ENCODE data around the gene GNS. TPM values are rescaled to one million over a fixed set of nuclear protein-coding genes. Genes with fewer than 3 reads are reported as not detected.
"Not testable (repeated sequence)": the region's sequence is repeated elsewhere in the genome, so short reads cannot be mapped to it uniquely, and the experiment has no call there.

The GNS gene
- total RNA-seq, 1 donor from 2014 or later, result 101 TPM

DNA sequence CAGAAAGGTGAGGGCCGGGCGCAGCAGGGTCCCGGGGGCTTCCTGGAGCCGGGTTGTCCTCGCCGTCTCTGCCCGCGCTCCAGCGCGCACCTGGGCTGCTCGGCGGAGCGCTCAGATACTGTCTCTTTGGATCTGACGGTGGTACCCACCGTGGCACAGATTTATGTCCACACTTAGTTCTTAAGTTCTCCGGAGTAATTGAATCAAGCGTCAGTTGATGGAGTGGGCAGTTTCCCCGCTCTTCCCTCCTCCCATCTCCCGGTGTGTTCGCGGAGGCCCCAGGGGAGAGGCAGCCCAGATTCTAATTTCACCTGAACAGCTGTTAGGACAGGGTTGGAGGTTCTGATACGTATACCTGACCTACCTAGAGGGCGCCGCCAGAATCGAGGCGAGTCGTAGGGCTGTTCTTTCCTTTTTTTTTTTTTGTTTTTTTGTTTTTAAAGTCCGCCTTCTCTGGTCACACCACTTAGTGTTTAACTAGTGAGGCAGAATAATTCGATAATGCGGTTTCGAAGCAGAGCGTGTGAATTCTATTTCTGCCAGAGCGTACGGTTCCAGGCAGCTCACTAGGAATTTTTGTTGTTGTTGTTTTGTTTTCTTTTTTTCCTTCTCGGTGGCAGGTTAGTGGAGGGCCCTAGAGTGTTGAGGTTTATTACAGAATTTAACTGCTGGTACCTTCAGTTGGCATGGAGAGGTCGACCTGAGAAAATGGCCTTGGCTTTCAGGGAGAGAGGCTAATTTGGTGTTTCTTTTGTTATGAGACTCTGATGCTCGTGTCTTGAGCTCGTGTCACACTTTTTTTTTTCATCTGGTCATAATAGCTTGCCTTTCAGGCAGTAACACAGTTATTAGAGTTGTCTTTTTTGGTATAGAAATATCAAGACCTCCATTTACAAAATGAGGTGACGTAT is 22.3 kb upstream of the GNS start:
- ATAC-seq (peak; percentile 8), DNase-seq (ENCODE audit: missing footprints) (no peak)
- intact Hi-C loops (cut with DNase I), result no loop called here

DNA sequence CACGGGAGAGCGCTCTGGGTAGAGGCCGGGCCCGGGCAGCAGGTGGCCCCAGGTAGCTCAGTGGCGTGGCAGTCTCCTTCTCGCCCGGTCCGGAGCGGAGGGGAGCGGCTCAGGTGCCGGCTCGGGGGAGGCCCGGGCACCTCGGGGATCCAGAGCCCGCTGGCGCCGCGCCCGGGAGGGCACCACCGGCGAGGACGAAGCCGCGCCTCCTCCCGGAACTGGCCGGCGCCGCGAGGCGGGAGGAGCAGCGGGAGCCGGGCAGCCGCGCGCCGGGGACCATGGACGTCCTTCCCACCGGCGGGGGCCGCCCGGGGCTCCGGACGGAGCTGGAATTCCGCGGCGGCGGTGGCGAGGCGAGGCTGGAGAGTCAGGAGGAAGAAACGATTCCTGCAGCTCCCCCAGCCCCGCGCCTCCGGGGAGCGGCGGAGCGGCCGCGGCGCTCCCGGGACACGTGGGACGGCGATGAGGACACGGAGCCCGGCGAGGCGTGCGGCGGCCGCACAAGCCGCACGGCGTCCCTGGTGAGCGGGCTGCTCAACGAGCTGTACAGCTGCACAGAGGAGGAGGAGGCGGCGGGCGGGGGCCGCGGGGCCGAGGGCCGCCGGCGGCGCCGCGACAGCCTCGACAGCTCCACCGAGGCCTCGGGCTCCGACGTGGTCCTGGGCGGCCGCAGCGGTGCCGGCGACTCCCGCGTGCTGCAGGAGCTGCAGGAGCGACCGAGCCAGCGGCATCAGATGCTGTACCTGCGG is 21.5 kb upstream of the GNS start:
- ATAC-seq (peak; percentile 72), DNase-seq (ENCODE audit: missing footprints) (peak; percentile 79)
- intact Hi-C loops (cut with DNase I), result no loop called here

DNA sequence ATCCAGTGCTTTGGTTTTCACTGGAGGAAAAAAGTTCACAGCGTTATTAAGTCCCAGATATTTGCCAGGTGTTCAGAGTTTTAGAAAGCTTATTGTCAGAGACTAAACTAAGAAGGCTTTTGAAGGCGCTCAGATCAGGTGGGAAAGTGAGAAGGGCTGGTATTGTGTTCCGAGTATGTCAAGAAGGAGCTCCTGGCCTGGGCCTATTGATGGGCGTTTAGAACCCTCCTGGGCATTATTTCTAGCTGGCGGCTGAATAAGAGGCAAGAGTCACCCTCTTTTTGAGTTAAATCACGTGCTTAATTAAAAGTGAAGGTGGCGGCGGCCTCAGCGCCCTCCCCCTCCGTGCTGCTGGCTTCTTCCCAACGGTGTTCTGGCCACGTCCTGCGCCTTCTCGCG is 20.9 kb upstream of the GNS start:
- DNase-seq (ENCODE audit: missing footprints) (no peak), ATAC-seq (no peak)
- intact Hi-C loops (cut with DNase I), result no loop called here

DNA sequence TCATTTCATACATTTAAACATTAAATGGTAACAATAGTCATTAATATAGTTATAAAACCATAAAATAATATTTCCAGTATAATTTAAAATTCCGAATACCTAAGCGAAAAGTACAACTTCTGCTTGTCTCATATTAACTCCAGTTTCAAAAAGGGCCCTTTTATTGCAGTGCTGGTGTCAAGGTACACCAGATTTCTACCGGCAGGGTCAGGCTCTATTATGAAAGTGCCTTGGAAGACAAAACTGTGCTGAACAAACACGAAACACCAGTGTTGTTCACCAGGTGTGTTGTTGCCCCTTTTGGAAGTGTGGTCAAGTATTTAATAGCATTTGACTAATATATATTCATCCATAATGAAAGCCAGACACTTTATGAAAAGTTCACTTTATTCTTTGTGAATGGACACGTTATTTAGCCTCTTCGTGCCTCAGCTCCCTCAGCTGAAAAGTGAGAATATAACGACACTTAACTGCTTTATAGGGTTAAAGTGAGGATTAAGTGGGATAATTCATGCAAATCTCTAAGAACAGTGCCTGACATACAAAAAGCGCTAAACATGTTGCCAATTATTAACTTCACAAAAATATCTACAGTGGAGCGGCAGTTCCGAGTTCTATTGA is 20.3 kb upstream of the GNS start:
- ATAC-seq (no peak), DNase-seq (ENCODE audit: missing footprints) (no peak)
- intact Hi-C loops (cut with DNase I), result no loop called here

DNA sequence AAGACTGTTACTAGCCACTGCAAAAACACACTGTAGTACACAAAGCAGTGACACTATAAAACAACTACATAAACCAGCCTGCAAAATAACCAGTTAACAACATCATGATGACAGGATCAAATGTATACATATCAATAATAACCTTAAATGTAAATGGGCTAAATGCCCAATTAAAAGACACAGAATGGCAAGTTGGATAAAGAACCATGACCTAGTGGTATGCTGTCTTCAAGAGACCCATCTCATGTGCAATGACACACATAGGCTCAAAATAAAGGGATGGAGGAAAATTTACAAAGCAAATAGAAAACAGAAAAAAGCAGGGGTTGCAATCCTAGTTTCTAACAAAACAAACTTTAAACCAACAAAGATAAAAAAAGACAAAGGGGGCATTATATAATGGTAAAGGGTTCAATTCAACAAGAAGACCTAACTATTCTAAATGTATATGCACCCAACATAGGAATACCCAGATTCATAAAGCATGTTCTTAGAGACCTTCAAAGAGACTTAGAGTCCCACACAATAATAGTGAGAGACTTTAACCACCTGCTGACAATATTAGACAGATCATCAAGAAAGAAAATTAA is 16.0 kb upstream of the GNS start:
- intact Hi-C loops (cut with DNase I); ATAC-seq: not testable (repeated sequence)

DNA sequence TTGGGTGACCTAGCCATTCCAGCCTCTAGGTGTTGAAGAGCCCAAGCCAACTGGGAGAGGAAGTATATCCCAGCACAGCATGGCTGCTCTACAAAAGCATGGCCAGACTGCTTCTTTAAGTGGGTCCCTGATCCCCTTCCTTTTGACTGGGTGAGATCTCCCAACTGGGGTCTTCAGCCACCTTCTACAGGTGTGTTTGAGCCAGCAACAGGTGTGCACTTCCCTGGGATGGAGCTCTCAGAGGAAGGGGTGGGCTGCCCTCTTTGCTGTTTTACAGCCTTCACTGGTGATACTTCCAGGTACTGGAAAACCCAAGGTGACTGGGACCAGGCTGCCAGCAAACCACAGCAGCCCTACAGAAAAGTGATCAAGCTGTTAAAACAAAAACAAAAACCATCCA is 14.2 kb upstream of the GNS start:
- no peak for DNase-seq (ENCODE audit: missing footprints)
- intact Hi-C loops (cut with DNase I), result no loop called here
- no peak for ATAC-seq

More for the DNA sequence above, 16.0 kb upstream of the GNS start:
- not testable (repeated sequence) for DNase-seq (ENCODE audit: missing footprints)

DNA sequence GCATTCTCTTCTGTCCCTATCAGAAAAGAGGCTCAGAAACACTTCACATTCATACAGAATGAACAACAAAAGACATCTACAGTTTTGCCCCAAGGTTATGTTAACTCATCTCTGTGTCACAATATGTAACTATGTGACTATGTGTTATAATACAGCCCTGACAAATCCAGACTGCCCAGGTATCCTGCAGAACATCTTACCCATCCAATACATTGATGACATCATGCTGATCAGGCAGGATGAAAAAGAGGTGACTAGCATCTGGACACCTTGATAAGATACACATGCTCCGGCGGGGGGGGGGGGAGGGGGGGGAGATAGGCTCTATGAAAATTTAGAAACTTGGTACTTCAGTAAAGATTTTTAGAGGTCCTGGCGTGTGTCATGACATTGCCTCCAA is 8.3 kb upstream of the GNS start:
- DNase-seq (ENCODE audit: missing footprints) (no peak), ATAC-seq (no peak)
- intact Hi-C loops (cut with DNase I), result no loop called here

DNA sequence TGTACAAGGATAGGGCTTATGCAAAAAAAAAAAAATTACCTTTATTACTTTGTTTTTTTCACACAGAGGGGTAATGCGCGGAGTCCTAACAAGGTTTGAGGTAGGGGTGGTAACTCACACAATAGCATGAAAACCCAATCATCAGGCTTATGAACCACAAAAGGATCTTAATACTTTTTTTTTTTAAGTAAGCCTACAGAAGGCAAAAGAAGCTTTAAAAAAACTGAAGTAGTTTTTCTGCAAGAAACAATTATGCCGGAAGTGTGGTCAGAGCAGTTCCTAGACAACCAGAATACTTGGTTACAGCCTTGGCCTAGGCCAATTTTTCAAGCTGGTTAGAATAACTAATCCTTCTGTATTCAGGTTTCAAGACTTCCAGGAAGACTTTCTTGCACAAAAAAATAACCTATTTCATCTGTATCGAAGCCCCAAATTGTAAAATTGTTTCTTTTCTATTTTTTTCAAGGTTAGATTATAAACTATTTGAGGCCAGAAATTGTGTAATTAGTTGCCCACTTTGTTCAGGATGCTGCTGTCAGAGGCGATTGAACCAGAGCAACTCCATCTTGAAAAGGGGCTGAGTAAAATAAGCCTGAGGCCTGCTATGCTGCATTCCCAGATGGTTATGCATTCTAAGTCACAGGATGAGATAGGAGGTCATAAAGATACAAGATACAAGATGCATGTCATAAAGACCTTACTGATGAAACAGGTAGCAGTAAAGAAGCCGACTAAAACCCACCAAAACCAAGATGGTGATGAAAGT is 1.8 kb upstream of the GNS start:
- DNase-seq (ENCODE audit: missing footprints) (no peak), ATAC-seq (no peak)
- intact Hi-C loops (cut with DNase I), result no loop called here

DNA sequence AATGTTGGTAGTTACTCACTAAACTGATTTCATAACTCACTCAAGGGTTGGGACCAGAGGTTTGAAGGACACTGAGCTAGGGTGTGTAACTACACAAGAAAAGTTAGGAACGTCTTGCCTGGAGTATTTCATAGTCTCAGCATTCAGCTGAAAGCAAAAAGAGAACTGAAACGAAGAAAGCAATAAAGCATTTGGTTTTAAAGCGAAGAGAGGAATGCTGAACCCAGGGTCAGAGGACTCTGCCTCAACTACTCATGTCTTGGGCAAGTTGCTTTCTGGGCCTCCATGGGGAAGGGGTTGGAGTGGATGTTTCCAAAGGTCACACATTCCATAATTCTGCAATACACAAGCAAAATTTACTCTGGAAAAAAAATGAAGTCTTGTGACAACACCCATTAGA is 1.4 kb downstream of the GNS start:
- intact Hi-C loops (cut with DNase I), result no loop called here
- ATAC-seq (no peak), DNase-seq (ENCODE audit: missing footprints) (no peak)

DNA sequence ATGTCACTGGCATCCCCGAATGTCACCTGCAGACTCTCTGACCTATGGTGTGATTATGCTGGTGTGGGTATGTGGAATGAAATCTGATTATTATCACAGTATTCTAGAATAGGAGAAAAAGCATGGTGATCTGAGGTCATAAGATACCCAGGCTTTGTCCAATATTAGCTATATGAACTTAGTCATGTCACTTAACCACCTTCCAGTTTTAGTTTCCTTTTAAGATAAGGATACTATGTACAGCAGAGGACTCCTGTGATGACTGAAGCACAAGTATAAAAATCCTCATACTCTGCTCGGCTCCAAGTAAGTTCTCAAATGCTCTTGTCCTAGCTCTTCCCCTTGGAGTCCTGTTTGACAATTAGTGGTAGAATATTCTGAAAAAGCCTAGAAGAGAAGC is 2.8 kb downstream of the GNS start:
- no peak for ATAC-seq
- DNase-seq (ENCODE audit: missing footprints), result no peak
- intact Hi-C loops (cut with DNase I), result no loop called here

DNA sequence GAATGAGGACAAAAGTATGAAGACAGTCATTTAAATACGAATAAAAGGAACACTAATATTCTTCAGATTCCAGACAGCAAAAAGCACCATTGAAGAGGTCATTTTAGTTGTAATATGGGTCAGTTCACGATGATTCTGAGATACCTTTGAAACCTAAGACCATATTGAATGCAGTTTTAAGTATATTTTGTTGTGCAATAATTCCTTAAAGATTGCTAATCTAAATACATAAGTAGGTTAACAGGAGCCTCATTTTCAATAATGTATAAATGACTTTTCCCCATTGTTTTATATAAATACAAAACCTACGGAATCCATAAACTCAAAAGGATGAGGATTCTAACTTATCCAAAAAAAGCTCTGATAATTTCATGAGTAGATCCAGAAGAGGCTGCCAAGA is 5.8 kb downstream of the GNS start:
- ATAC-seq, result no peak
- intact Hi-C loops (cut with DNase I), result no loop called here
- no peak for DNase-seq (ENCODE audit: missing footprints)

DNA sequence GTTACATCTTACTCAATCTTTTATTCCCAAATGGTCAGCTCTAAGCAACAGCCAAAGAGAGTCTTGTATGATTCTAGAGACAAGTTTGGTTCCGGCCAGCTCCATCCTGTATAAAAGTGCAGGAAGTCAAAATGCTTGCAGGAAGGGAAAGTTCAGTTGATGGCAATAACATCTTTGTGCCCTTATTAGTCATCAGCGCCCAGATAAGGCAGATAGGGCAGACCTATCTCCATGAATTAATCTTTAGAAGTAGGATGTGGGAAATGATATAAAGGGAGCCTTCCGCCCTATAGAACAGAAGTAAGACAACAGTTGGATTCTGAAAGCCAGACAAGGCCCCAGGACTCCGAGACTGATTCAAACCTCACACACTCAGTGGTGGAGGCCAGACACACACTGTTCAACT is 6.4 kb downstream of the GNS start:
- intact Hi-C loops (cut with DNase I), result no loop called here
- DNase-seq (ENCODE audit: missing footprints) (no peak), ATAC-seq (peak; percentile 74)

DNA sequence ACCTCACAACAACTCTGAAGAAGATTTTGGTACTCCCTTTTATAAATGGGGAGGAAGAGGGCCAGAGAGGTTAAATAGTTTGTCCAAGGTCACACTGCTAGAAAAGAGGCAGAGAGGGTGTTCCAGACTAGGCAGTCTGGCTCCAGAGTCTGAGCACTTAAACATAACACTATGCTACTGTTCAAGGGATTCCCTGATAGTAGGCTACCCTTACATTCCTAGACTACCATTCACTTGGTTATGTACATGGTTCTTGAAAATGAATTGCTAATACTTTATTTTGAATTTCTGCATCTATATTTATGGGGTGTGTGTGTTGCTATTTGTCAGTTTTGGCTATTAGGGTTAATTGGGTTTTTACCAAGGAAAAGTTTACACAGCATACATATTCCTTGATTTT is 7.2 kb downstream of the GNS start:
- ATAC-seq (no peak), DNase-seq (ENCODE audit: missing footprints) (no peak)
- intact Hi-C loops (cut with DNase I), result no loop called here

DNA sequence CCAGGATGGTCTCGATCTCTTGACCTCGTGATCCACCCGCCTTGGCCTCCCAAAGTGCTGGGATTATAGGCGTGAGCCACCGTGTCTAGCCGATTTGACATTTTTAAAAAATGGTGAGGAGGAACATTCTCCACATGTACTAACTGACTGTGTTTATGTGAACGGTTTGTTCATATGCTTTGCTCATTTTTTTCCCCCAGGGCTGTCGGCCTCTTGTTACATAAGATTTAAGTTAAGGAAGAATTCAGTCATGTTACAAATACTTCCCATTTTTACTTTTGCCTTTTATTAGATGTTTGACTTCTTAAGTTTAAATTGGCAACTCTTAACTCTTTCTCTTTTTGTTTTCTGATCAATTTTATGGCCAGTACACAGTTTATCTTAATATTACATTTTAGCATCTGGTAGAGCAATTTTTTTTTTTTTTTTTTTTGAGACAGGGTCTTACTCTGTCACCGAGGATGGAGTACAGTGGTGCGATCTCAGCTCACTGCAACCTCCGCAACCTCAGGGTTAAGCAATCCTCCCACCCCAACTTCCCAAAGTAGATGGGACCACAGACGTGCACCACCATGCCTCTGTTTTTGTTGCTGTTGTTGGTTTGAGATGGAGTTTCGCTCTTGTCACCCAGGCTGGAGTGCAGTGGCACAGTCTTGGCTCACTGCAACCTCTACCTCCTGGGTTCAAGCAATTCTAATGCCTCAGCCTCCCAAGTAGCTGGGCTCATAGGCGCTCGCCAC is 9.6 kb downstream of the GNS start:
- intact Hi-C loops (cut with DNase I), result no loop called here
- DNase-seq (ENCODE audit: missing footprints) (peak; percentile 58), ATAC-seq (no peak)

DNA sequence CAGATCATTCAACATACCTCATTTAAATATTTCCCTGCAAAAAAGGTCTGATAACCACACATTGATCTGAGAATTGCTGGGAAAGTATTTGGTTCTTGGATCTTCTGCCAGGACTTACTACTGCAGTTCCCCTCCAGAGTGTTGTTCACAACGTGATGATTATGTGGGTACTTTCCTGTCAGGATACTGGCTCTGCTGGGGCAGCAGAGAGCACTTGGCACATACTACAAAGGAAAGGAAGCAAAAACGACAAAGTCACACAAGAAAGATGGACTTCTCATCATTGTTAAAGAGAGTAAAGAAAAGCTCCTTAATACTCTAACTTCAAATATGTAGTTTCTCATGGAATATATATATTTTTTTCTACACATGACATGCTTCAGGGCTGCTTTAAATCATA is 11.5 kb downstream of the GNS start:
- no peak for ATAC-seq
- DNase-seq (ENCODE audit: missing footprints), result no peak
- intact Hi-C loops (cut with DNase I), result no loop called here

DNA sequence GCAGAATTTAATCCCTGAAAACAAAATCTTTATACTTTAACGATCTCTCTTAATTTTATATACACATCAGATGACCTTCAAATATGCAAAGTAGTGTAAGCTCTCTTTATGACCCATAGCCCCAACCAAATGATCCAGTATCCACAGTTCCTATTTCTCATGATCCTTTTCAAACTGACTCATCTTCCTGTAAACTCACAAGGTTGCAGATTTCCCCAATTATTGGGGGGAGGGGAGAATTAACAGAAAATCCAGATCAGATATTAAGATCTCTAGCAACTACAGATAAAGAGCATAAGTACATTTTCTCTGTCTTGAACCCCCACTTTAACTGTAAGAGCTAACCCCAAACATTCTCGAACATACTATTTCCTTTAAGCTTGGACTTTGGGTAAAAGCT is 12.5 kb downstream of the GNS start:
- intact Hi-C loops (cut with DNase I), result no loop called here
- ATAC-seq, result no peak

DNA sequence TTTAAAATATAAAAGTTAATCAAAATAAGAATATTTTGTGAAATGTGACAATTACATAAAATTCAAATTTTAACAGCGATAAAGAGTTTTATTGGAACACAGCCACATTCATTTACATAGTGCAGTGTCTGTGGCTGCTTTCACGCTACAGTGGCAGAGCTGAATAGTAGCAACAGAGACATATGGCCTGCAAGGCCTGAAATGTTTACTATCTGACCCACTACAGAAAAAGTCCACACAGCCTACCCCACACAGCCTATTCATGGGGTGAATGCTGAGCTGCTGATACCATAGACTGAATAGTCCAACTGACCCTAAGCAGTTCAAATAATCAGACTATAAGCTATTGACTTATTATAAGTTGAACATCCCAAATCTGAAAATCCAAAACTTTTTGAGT is 13.2 kb downstream of the GNS start:
- ATAC-seq, result no peak

More for the DNA sequence above, 12.5 kb downstream of the GNS start:
- no peak for DNase-seq (ENCODE audit: missing footprints)

DNA sequence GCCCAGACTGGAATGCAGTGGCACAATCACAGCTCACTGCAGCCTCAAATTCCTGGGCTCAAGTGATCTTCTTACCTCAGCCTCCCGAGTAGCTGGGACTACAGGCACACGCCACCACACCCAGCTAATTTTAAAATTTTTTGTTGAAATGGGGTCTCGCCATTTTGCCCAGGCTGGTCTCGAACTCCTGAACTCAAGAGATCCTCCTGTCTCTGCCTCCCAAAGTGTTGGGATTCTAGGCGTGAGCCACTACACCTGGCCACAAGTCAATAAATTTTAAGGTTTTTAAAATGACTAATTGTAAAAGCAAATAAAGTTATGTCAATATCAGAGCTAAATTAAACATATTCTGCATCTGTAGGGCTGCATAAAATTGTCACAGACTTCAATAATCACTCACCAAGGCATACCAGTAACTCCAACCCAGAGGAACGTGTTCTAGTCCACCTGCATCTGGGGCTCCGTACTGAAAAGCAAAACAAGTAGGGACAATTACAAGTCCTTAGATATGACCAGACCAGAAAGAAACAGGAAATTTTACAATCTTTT is 13.9 kb downstream of the GNS start:
- ATAC-seq, result no peak
- DNase-seq (ENCODE audit: missing footprints), result no peak
- intact Hi-C loops (cut with DNase I), result no loop called here

More for the DNA sequence above, 13.2 kb downstream of the GNS start:
- intact Hi-C loops (cut with DNase I), result no loop called here
- DNase-seq (ENCODE audit: missing footprints), result no peak

Measured in Right ventricle myocardium inferior (tissue), 1 donor.